Caki2 (cell line): ENCODE measurements around the gene ZNF439. TPM values are rescaled to one million over a fixed set of nuclear protein-coding genes. Genes with fewer than 3 reads are reported as not detected.

Experiments
- total RNA-seq: library from RNA; depleted of rRNA; stranded (reverse); fragments of >200 nt; shearing (Covaris generic); gene quantifications from 2 replicates; pipeline ENCODE4 v1.2.3, GENCODE V29; 2014; ENCODE audit warnings: low replicate concordance; rRNA removed

The ZNF439 gene
- total RNA-seq, 1 experiment from 2014 or later, result not detected

Other genes with a start within 250 kb of the ZNF439 start
- 6.7 and 17.6 TPM in 2 replicates for gene ZNF823, start 109.8 kb upstream of the ZNF439 start, total RNA-seq
- gene ZNF441, start 81.7 kb upstream of the ZNF439 start, total RNA-seq, result 2.1 and 6.5 TPM in 2 replicates
- 0.41 TPM in 1 of 2 replicates, not detected in the other for gene ZNF491, start 50.2 kb upstream of the ZNF439 start, total RNA-seq
- 3.2 and 5.7 TPM in 2 replicates for gene ZNF440, start 34.5 kb upstream of the ZNF439 start, total RNA-seq
- gene ZNF69, start 39.1 kb downstream of the ZNF439 start, total RNA-seq, result 8.3 and 14.0 TPM in 2 replicates
- gene ZNF700, start 76.4 kb downstream of the ZNF439 start, total RNA-seq, result 2.8 and 11.5 TPM in 2 replicates
- gene ZNF763, start 116.3 kb downstream of the ZNF439 start, total RNA-seq, result 7.0 TPM in 1 of 2 replicates, not detected in the other
- 0.20 TPM in 1 of 2 replicates, not detected in the other for gene ZNF433, start 187.0 kb downstream of the ZNF439 start, total RNA-seq
- gene ZNF878, start 204.2 kb downstream of the ZNF439 start, total RNA-seq, result 0.67 TPM in 1 of 2 replicates, not detected in the other
- 0.24 TPM in 1 of 2 replicates, not detected in the other for gene ZNF844, start 216.0 kb downstream of the ZNF439 start, total RNA-seq